Right atrium auricular region (tissue), 2 donors: ENCODE measurements around the gene ARID5A. TPM values are rescaled to one million over a fixed set of nuclear protein-coding genes. Genes with fewer than 3 reads are reported as not detected.
A peak's percentile ranks its signal among the peaks of the same experiment; 100 is the strongest.

Experiments
- DNase-seq: peaks from one replicate; pipeline ENCODE4 v3.0.0-alpha.2; 2019; ENCODE audit warnings: low spot score
- H3K27ac ChIP-seq, 2 donors: fragments of 200-600 bp; sonication (generic); 1 replicate in 1 of 2; 2 replicates in 1 of 2; pipeline ENCODE4 v1.5.1; 2016 to 2019
- H3K27me3 ChIP-seq, 2 donors: fragments of 200-600 bp; sonication (generic); one replicate each; pipeline versions ENCODE4 v1.5.1 to v1.6.0; 2017 to 2019
- H3K36me3 ChIP-seq: fragments of 200-600 bp; sonication (generic); one replicate; pipeline ENCODE4 v1.5.1; 2016
- H3K4me1 ChIP-seq, 2 donors: fragments of 200-600 bp; sonication (generic); one replicate each; pipeline versions ENCODE4 v1.5.1 to v1.6.0; 2017 to 2019
- H3K4me3 ChIP-seq, 2 donors: fragments of 200-600 bp; sonication (generic); 1 replicate in 1 of 2; 2 replicates in 1 of 2; pipeline ENCODE4 v1.5.1; 2017 to 2019; ENCODE audit warnings: mild to moderate bottlenecking in 1 of 2, moderate library complexity in 1 of 2
- H3K9me3 ChIP-seq, 2 donors: fragments of 200-600 bp; sonication (generic); one replicate each; pipeline ENCODE4 v1.5.1; 2019
- CTCF ChIP-seq, 2 donors: fragments of 200-600 bp; sonication (generic); IDR thresholded peaks; one replicate each; pipeline ENCODE4 v1.5.1; 2019; ENCODE audit warnings: antibody characterized with exemption in 2 of 2
- total RNA-seq, 2 donors: library from RNA; depleted of rRNA; stranded (reverse); fragments of >200 nt; gene quantifications; one replicate each; pipeline ENCODE4 v1.1.0, GENCODE V29; 2016

Gene ARID5A
- total RNA-seq, 2 donors from 2014 or later: 17.1 to 52.6 TPM

DNA sequence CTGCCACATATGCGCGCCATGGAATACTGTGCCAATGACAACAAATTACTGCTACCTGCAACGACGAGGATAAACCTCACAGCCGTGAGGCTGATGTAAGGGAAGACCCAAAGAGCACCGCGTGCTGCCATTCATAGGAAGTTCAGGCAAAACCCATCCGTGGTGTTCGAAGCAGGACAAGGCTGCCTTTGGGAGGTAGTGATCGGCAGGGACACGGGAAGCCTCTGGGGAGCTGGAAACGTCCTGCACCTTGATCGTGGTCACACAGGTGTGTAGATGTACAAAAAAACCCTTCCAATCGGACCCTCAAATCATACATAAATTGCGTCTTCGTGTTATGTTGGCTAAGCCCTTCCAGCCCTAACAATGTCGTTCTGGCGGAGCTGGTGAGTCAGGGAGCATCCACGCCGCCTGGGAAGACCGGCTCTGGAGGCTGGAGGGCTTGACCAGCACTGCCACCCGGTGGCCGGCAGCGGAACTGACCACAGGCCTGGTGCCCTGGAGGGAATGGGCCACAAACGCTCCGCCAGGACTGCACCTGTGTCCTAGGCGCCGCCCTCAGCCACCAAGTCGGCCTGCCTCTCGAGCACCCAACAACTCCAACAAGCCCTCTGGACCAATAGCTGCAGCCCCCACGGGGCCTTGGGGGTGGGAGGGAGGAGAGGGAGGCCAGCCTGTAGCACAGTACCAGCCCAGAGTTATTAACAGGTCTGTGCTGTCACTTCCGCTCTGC lies 27.3 kb upstream of the ARID5A start:
- Histone ChIP-seq H3K4me1 (peaks cover 0 to 18% of the 10 kb centered on the region in 2 donors), H3K27ac (no peak overlapping the region), H3K4me3 (no peak overlapping the region), H3K36me3 (no peaks in the 10 kb centered on the region), H3K9me3 (no peaks in the 10 kb centered on the region), H3K27me3 (no peaks in the 10 kb centered on the region)
- peak; percentile 96 to 99 for TF ChIP-seq CTCF (IDR thresholded peaks at IDR 0.05)
- peak; percentile 85 for DNase-seq

DNA sequence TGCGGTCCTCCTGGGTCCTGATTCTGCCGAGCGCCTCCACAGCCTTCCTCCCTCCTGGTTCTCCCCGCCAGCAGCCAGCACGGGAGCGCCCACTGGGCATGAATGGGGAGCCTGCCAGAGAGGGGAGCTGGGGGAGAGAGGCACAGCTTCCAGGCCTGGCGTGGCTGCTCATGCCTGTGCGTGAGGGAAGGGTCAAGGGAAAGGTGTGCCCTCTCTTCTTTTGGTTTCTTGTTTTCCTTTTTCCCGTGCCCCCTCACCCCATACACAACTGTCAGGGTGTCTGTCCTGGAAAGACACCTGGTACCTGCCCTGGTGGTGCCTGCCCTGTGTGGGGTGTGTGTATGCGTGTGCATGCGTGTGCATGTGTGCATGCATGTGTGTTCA lies 26.7 kb upstream of the ARID5A start:
- peaks cover 0 to 18% of the 10 kb centered on the region in 2 donors for H3K4me1 ChIP-seq
- no peak for DNase-seq
- H3K9me3 ChIP-seq: no peaks in the 10 kb centered on the region
- H3K27ac ChIP-seq: no peak overlapping the region
- no peaks in the 10 kb centered on the region for H3K27me3 ChIP-seq
- H3K36me3 ChIP-seq: no peaks in the 10 kb centered on the region
- H3K4me3 ChIP-seq: no peak overlapping the region
- no peak for TF ChIP-seq CTCF (IDR thresholded peaks at IDR 0.05)

GRCh38 chr2:96510931-96511595 lies 25.5 kb upstream of the ARID5A start:
- H3K27ac ChIP-seq: no peak overlapping the region
- TF ChIP-seq CTCF (IDR thresholded peaks at IDR 0.05): no peak

GRCh38 chr2:96511851-96512250 lies 24.7 kb upstream of the ARID5A start:
- Histone ChIP-seq H3K27me3 (no peaks in the 10 kb centered on the region), H3K36me3 (no peaks in the 10 kb centered on the region), H3K4me3 (no peak overlapping the region), H3K9me3 (peaks cover 0 to under 1% of the 10 kb centered on the region in 2 donors), H3K27ac (no peak overlapping the region), H3K4me1 (peaks cover 0 to 18% of the 10 kb centered on the region in 2 donors)
- no peak for TF ChIP-seq CTCF (IDR thresholded peaks at IDR 0.05)
- no peak for DNase-seq

More at GRCh38 chr2:96510931-96511595, 25.5 kb upstream of the ARID5A start:
- Histone ChIP-seq H3K9me3 (no peaks in the 10 kb centered on the region), H3K4me1 (peaks cover 0 to 18% of the 10 kb centered on the region in 2 donors), H3K36me3 (no peaks in the 10 kb centered on the region), H3K4me3 (no peak overlapping the region), H3K27me3 (no peaks in the 10 kb centered on the region)
- DNase-seq: no peak

GRCh38 chr2:96512341-96512740 lies 24.2 kb upstream of the ARID5A start:
- Histone ChIP-seq H3K27ac (no peak overlapping the region), H3K4me1 (peaks cover 0 to 18% of the 10 kb centered on the region in 2 donors), H3K9me3 (peaks cover 0 to 6% of the 10 kb centered on the region in 2 donors), H3K4me3 (no peak overlapping the region), H3K27me3 (no peaks in the 10 kb centered on the region), H3K36me3 (no peaks in the 10 kb centered on the region)
- DNase-seq: no peak
- no peak for TF ChIP-seq CTCF (IDR thresholded peaks at IDR 0.05)
